HFF-Myc (cell line): Measurements from ENCODE around the gene KCNT1.

ENCODE experiments used
- DNase-seq: peaks from one replicate; pipeline ENCODE4 v3.0.0-alpha.2; 2011; ENCODE audit warnings: low read depth; ENCODE audit errors: extremely low read depth
- H3K4me3 ChIP-seq: replicated peaks from 2 replicates; pipeline ENCODE4 v1.5.1; 2011; ENCODE audit warnings: low read depth, mild to moderate bottlenecking, control low read depth, low read length
- CTCF ChIP-seq: IDR thresholded peaks from 2 replicates; pipeline ENCODE4 v1.5.1; 2012; ENCODE audit warnings: mild to moderate bottlenecking, low read depth, low read length, control low read depth; ENCODE audit errors: missing control alignments

The KCNT1 gene

GRCh38 chr9:135797507-135798262 lies 95.7 kb downstream of the KCNT1 start:
- no peak overlapping the region for H3K4me3 ChIP-seq
- DNase-seq, result peak; percentile 16
- TF ChIP-seq CTCF, result peak; percentile 91

- no peak for DNase-seq
- no peak for TF ChIP-seq CTCF
- H3K4me3 ChIP-seq, result no peak overlapping the region
These were observed 96.2 kb downstream of the KCNT1 start for GRCh38 chr9:135798263-135798585.

GRCh38 chr9:135799261-135799660 lies 97.3 kb downstream of the KCNT1 start:
- H3K4me3 ChIP-seq, result no peak overlapping the region
- TF ChIP-seq CTCF, result no peak
- DNase-seq, result no peak

GRCh38 chr9:135801070-135801469 lies 99.1 kb downstream of the KCNT1 start:
- no peak overlapping the region for H3K4me3 ChIP-seq
- TF ChIP-seq CTCF, result no peak
- DNase-seq, result no peak

DNA sequence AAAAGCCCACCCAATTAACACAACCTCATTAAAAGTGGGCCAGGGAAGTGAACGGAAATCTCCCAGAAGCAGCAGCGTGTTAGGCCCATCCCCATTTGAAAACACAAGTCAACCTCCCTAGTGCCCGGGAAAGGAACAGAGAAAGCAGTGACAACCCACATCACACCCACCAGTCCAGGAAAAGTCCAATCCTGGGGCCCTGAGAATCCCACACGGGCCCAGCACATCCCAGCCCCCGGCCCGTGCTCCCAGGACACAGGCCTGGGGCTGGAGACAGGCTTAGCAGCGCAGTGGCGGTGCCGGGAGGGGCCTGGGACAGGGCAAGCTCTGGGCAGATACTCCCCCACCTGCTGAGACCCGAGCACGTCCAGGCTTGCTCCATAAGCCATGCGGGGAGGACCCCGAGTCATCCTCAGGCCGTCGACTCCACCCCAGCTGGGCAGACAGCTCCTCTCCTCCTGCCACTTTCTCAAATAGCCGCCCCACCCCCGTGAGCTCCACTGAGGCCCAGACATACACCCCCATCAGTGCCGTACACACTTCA lies 101.0 kb downstream of the KCNT1 start:
- H3K4me3 ChIP-seq, result no peak overlapping the region
- no peak for DNase-seq
- TF ChIP-seq CTCF, result no peak

DNA sequence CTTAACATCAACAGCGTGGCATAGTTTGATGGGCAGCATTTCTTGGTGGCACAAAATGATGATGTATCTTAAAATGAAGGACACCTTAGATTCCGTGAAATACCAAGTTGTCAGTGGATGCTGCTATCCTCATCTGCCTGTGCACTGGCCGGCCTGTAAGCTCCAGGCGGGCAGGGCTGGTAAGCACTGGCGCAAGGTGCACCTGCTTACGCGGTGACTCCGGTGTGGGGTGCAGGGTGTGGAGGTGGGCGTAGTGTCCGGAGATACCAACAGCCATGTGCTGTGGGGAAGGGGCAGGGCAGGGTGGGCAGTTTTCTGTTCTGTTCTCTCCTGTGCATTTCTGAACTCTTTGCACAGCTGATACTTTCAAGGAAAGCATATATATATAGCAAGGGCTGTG lies 101.5 kb downstream of the KCNT1 start:
- TF ChIP-seq CTCF, result no peak
- H3K4me3 ChIP-seq, result no peak overlapping the region
- DNase-seq, result no peak
